ENCODE measurements around the gene IL4R. TPM values are rescaled to one million over a fixed set of nuclear protein-coding genes. Genes with fewer than 3 reads are reported as not detected.

Gene IL4R
- total and polyA plus RNA-seq, 3 donors from 2014 or later, result 41.4 to 70.7 (median 68.6) TPM

GRCh38 chr16:27316038-27316680 is 2.4 kb downstream of the IL4R start:
- Histone ChIP-seq H3K4me1 (peaks cover 37% of the 10 kb centered on the region), H3K4me3 (no peak overlapping the region), H3K27me3 (no peaks in the 10 kb centered on the region), H3K9me3 (no peaks in the 10 kb centered on the region), H3K27ac (peak overlapping the region; percentile 4 to 62), H3K36me3 (ENCODE audit: low read depth, missing control alignments) (no peaks in the 10 kb centered on the region)
- intact Hi-C loops (cut with DNase I; ENCODE audit: low total_unique reads), result no loop called here
- WGBS, 2 donors, result 67 to 68% methylated on average over 8 of the region's 8 CpGs
- no peak for DNase-seq
- TF ChIP-seq CTCF (IDR thresholded peaks at IDR 0.05), result no peak
- no peak for TF ChIP-seq POLR2A (IDR thresholded peaks at IDR 0.05)

GRCh38 chr16:27317320-27317719 is 3.5 kb downstream of the IL4R start:
- 56 to 65% methylated on average over 7 of the region's 7 CpGs for WGBS, 2 donors
- no peak for DNase-seq
- Histone ChIP-seq H3K27ac (peak overlapping the region; percentile 12 to 17), H3K9me3 (no peaks in the 10 kb centered on the region), H3K4me3 (no peak overlapping the region), H3K4me1 (peaks cover 33% of the 10 kb centered on the region), H3K27me3 (no peaks in the 10 kb centered on the region), H3K36me3 (ENCODE audit: low read depth, missing control alignments) (no peaks in the 10 kb centered on the region)
- intact Hi-C loops (cut with DNase I; ENCODE audit: low total_unique reads), result no loop called here
- TF ChIP-seq CTCF (IDR thresholded peaks at IDR 0.05) (no peak), POLR2A (IDR thresholded peaks at IDR 0.05) (no peak)

- TF ChIP-seq CTCF (IDR thresholded peaks at IDR 0.05) (no peak), POLR2A (IDR thresholded peaks at IDR 0.05) (no peak)
- Histone ChIP-seq H3K4me1 (peaks cover 29% of the 10 kb centered on the region), H3K36me3 (ENCODE audit: low read depth, missing control alignments) (no peaks in the 10 kb centered on the region), H3K27me3 (no peaks in the 10 kb centered on the region), H3K9me3 (no peaks in the 10 kb centered on the region), H3K27ac (no peak overlapping the region), H3K4me3 (no peak overlapping the region)
- intact Hi-C loops (cut with DNase I; ENCODE audit: low total_unique reads), result no loop called here
- 76 to 81% methylated on average over 10 of the region's 10 CpGs for WGBS, 2 donors
- no peak for DNase-seq
These were observed 4.1 kb downstream of the IL4R start for GRCh38 chr16:27317738-27318391.

- no peak for DNase-seq
- peak overlapping the region in 1 of 2 donors; percentile 2 for H3K27ac ChIP-seq
- no peaks in the 10 kb centered on the region for H3K36me3 ChIP-seq (ENCODE audit: low read depth, missing control alignments)
- TF ChIP-seq CTCF (IDR thresholded peaks at IDR 0.05) (no peak), POLR2A (IDR thresholded peaks at IDR 0.05) (no peak)
- H3K27me3 ChIP-seq, result no peaks in the 10 kb centered on the region
- 51 to 68% methylated on average over 17 to 18 of the region's 18 CpGs for WGBS, 2 donors
- H3K4me1 ChIP-seq, result peaks cover 27% of the 10 kb centered on the region
- no peaks in the 10 kb centered on the region for H3K9me3 ChIP-seq
- H3K4me3 ChIP-seq, result no peak overlapping the region
- intact Hi-C loops (cut with DNase I; ENCODE audit: low total_unique reads), result no loop called here
These were observed 4.8 kb downstream of the IL4R start for GRCh38 chr16:27318392-27319256.

Measured in testis (tissue), 3 donors.